ENCODE results near the gene PIP5K1A.

PIP5K1A gene

DNA sequence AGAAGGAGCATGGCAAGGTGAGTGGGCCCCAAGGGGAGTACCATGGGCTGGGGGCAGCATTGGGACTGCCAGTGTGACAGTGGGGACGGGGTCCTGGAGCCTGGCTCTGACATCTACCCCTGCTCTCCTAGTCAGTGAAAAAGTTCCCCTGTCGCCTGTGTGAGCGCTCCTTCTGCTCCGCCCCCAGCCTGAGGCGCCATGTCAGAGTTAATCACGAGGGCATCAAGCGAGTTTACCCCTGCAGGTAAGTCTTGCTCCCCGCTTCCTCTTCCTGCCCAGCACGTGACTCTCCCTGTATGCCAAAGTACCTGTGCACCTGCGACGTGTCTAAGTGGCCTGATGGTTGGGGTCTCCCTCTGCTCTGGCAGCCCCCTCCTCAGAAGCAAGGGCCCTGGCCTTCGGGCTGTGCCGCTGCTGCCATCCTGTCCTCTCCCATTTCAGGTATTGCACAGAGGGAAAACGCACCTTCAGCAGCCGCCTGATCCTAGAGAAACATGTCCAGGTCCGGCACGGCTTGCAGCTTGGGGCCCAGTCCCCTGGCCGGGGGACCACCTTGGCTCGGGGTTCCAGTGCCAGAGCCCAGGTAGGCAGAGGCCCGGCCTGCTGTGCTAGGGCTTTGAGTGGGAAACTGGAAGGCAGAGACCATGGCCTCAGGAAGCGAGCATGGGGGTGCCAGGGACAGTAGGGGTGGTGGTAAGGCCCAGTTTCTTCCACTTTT is 91.8 kb downstream of the PIP5K1A start:
- H3K4me3 ChIP-seq (ENCODE audit: low read depth, low read length): no peak overlapping the region
- CTCF ChIA-PET: interaction anchor here (0.7 to 7.7 kb wide), 2 partner anchors 8 to 11 kb away, joined by 3 to 57 read pairs; no protein-coding TSS in a partner anchor
- no peak for DNase-seq (ENCODE audit: low read depth, low spot score)
- POLR2A ChIA-PET: no interaction called here
- TF ChIP-seq, protein P1, sequence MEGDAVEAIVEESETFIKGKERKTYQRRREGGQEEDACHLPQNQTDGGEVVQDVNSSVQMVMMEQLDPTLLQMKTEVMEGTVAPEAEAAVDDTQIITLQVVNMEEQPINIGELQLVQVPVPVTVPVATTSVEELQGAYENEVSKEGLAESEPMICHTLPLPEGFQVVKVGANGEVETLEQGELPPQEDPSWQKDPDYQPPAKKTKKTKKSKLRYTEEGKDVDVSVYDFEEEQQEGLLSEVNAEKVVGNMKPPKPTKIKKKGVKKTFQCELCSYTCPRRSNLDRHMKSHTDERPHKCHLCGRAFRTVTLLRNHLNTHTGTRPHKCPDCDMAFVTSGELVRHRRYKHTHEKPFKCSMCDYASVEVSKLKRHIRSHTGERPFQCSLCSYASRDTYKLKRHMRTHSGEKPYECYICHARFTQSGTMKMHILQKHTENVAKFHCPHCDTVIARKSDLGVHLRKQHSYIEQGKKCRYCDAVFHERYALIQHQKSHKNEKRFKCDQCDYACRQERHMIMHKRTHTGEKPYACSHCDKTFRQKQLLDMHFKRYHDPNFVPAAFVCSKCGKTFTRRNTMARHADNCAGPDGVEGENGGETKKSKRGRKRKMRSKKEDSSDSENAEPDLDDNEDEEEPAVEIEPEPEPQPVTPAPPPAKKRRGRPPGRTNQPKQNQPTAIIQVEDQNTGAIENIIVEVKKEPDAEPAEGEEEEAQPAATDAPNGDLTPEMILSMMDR (IDR thresholded peaks at IDR 0.05; ENCODE audit: insufficient read depth, low read length, missing control alignments): no peak

DNA sequence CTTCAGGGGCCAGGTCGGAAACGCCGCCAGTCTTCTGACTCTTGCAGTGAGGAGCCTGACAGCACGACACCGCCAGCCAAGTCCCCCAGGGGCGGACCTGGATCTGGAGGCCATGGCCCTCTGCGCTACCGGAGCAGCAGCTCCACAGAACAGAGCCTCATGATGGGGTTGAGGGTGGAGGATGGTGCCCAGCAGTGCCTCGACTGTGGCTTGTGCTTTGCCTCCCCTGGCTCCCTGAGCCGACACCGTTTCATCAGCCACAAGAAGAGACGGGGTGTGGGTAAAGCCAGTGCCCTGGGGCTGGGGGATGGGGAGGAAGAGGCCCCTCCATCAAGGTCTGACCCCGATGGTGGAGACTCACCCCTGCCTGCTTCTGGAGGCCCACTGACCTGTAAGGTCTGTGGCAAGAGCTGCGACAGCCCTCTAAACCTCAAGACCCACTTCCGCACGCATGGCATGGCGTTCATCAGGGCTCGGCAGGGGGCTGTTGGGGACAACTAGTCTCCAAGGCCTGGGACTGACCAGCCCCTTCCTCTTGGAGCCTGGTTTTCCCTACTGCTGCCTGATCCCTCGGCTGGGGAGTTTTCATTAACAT is 92.5 kb downstream of the PIP5K1A start:
- no peak for DNase-seq (ENCODE audit: low read depth, low spot score)
- POLR2A ChIA-PET: no interaction called here
- TF ChIP-seq, protein P1 (IDR thresholded peaks at IDR 0.05; ENCODE audit: insufficient read depth, low read length, missing control alignments): no peak
- no peak overlapping the region for H3K4me3 ChIP-seq (ENCODE audit: low read depth, low read length)
- CTCF ChIA-PET: no interaction called here

DNA sequence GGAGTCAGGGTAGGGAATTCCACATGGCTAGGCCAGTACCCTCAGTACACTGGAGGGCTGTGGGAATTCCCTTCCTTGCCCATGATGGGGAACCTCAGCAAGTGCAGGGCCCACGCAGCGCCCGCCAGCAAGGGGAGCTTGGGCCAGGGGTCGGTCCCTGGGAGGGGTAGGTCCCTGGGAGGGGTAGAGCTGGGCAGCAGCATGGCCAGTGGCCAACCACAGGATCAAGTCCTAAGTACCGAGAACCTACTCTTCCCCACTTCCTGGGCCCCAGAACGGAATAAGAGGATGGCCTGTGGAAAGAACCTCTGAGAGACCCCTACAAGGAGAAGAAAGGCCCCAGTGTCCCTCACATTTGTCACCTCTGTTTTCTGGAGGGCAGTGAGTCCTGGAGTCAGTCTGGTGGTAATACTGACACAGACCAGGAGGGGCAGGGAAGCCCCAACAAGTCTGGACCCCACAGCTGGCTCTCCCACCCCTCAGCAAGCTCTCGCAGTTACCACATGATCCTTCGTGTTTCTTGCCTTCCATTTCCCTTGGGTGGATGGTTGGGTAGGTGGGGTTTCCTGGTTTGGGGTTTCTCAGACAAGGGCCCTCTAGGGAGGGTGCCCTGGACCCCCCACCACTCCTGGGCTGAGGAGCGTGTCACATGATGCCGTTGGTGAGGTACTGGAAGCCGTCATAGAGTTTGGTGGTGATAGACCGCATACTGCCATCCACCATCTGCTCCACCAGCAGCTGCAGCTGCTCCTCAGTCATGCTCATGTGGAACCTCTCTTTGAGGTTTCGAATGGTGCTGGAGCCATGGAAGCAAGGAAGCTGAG is 94.1 kb downstream of the PIP5K1A start:
- ChIA-PET POLR2A (interaction anchor here (0.8 to 3.5 kb wide), 2 partner anchors 10 to 48 kb away, joined by 3 to 24 read pairs; partner anchors contain the start of gene ZNF687), CTCF (interaction anchor here (0.8 to 27.8 kb wide), 5 partner anchors 9 to 193 kb away, joined by 3 to 748 read pairs (median 4); no protein-coding TSS in a partner anchor)
- no peak overlapping the region for H3K4me3 ChIP-seq (ENCODE audit: low read depth, low read length)
- no peak for DNase-seq (ENCODE audit: low read depth, low spot score)
- TF ChIP-seq, protein P1 (IDR thresholded peaks at IDR 0.05; ENCODE audit: insufficient read depth, low read length, missing control alignments): no peak

DNA sequence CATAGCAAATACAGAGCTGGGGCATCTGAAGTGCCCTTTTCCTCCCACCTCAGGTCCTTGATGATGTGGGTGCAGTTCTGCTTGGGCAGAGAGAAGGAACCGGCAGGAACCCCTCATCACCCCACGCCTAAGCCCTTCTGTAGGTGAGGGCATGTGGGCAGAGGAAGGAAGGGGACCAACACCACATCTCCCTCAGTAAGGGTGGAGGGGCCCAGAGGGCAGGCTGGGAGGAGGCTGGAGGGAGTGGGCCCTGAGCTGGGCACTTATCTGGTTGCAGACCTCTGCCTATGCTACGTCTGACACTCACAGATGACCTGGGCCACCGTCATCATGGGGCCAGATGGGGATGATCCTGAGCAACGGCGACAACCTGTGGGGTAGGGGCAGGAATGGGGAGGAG is 94.7 kb downstream of the PIP5K1A start:
- H3K4me3 ChIP-seq (ENCODE audit: low read depth, low read length): no peak overlapping the region
- ChIA-PET CTCF (interaction anchor here (0.8 to 27.8 kb wide), 5 partner anchors 8 to 194 kb away, joined by 3 to 748 read pairs (median 4); no protein-coding TSS in a partner anchor), POLR2A (interaction anchor here (0.8 to 3.5 kb wide), 2 partner anchors 10 to 48 kb away, joined by 3 to 24 read pairs; partner anchors contain the start of gene ZNF687)
- TF ChIP-seq, protein P1 (IDR thresholded peaks at IDR 0.05; ENCODE audit: insufficient read depth, low read length, missing control alignments): no peak
- DNase-seq (ENCODE audit: low read depth, low spot score): no peak

DNA sequence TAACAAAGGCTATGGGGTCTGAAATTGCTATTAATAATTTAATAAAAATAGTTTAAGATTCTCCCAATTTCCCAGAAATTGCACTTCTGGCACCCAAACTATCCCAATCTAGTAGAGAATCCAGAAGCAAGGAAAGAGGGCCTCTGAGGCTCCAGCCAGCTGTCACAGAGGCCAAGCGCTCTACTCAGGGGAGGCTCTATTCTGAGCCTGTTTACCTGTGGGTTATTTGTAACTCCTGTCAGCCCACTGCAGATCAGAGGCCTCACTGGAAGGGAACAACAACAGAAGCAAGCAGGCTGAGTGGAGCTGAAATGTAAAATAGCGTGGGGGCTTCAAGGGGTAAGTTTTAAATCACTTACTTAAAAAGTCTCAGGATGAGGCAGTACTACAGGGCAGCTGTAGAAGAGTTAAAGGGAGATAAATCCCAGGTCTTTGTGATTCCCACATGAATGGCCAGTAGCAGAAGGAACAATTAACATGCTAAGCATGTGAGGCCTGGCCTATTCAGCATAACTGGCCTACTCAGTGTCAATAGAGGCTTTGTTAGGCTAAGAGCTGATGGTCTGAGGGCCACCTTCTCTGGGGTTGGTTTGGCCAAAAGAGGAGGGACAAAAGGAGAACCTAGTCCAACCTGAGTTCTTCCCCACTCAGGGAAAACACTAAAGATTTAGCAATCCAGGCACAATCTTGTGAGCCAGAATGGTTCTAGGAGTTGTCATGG is 96.5 kb downstream of the PIP5K1A start:
- CTCF ChIA-PET: interaction anchor here (0.9 to 27.8 kb wide), 4 partner anchors 11 to 46 kb away, joined by 3 to 748 read pairs (median 10); no protein-coding TSS in a partner anchor
- TF ChIP-seq, protein P1 (IDR thresholded peaks at IDR 0.05; ENCODE audit: insufficient read depth, low read length, missing control alignments): no peak
- H3K4me3 ChIP-seq (ENCODE audit: low read depth, low read length): no peak overlapping the region
- POLR2A ChIA-PET: interaction anchor here (1.1 to 3.5 kb wide), 2 partner anchors 12 to 16 kb away, joined by 3 to 24 read pairs; partner anchors contain the start of gene ZNF687
- no peak for DNase-seq (ENCODE audit: low read depth, low spot score)

Measured in AG04449 (cell line).